Fibroblast of skin of back (primary cell): Measurements from ENCODE around the gene GNAS-AS1.

Source experiments
- DNase-seq: peaks from one replicate; pipeline ENCODE4 v3.0.0-alpha.2; 2013

GNAS-AS1 gene

DNA sequence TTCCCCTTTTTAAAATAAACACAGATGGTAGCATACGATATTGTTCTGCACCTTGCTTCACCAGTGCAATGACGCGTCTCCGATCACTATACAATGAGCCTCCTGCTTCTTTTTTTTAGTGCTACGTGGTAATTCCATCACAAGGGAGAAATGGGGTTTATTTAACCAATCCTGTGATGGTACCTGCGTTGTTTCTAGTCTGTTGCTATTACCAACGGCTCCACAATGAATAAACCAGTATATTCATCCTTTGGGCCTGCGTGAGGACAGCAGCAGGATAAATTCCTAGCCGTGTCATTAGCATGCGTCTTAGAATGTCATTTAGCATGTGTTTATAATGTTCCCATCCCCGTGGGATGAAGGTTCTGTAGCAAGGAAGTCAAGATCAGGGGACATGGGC is 42.9 kb downstream of the GNAS-AS1 start:
- no peak for DNase-seq

- DNase-seq, result no peak
Observed at GRCh38 chr20:58803533-58803932, 47.2 kb downstream of the GNAS-AS1 start.

GRCh38 chr20:58802061-58802460 is 48.6 kb downstream of the GNAS-AS1 start:
- no peak for DNase-seq

DNA sequence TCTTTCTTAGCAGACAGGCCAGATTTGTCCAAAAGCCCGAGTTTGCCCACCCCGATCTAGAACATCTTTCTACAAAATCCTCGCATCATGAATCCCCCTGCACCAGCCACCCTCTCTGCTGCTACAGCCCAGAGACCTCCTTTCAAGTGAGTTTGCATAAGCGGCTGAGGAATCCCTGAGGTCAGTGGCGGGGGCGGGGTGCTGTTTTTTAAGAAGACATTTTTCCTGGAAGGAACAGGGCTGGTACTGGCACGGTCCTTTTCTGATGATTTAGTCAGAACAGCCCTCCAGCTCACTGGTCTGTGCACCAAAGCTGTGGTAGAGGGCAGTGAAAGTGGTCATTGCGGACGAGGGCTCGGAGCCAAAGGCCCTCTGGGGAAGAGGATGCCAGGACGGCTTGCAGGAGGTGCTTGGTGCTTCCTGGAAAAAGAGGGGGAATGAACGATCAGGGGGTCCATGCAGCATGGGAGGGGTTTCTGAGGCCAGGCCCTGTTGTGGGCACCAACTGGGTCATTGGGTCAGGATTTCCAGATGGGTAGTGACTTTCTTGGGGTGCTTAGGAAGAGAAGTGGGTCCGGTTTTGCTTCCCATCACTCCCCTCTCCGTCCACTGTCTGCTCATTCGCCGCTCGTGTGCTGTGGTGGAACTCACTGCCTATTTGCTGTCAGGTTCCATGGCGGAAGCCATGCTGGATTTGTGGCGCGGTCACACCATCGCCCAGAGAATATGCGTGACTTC is 50.4 kb downstream of the GNAS-AS1 start:
- no peak for DNase-seq

DNA sequence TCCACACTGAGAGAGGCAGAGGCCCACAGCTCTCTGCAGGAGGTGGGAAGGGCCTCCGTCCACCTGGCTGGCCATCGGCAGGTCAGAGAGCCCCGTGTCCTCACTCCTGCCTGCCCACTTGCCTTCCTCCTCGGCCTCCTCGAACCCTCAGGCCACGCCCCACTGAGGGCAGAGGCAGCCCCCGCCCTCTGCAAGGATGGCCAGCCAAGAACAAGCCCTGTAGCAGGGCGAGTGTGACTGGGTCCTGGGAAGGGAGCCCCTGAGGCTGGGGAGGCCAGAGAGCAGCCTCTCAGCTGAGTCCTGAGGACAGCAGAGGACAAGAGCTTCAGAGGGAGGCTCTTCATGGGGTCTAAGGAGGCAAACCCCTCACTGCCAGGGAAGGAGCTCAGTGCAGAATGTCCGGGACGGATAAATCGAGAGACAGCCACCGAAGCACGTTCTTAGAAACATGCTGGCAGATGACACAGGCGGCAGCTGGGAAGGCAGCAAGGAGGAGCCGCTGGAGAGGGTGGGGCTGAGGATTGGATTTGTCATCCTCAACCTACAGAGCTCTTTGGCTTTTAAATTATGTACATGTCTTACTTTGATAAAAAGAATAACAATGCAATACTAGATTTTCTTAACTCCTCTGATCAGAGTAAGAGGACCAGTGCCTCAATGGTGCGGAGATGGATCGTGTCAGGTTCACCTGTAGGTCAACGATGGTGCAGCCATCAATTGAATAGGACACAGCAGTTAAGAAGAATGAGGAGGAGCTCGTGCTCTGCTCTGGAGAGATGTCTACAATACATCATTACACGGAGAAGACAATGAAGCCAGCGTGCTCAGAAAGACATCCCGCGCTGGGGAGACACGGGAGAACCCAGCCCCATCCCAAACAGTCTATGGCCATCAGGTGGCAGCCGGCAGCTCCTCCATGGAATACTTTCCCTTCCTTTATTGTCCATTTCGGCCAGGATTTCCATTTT is 53.0 kb downstream of the GNAS-AS1 start:
- no peak for DNase-seq

- DNase-seq, result no peak
Observed at GRCh38 chr20:58795923-58796245, 54.8 kb downstream of the GNAS-AS1 start.

DNA sequence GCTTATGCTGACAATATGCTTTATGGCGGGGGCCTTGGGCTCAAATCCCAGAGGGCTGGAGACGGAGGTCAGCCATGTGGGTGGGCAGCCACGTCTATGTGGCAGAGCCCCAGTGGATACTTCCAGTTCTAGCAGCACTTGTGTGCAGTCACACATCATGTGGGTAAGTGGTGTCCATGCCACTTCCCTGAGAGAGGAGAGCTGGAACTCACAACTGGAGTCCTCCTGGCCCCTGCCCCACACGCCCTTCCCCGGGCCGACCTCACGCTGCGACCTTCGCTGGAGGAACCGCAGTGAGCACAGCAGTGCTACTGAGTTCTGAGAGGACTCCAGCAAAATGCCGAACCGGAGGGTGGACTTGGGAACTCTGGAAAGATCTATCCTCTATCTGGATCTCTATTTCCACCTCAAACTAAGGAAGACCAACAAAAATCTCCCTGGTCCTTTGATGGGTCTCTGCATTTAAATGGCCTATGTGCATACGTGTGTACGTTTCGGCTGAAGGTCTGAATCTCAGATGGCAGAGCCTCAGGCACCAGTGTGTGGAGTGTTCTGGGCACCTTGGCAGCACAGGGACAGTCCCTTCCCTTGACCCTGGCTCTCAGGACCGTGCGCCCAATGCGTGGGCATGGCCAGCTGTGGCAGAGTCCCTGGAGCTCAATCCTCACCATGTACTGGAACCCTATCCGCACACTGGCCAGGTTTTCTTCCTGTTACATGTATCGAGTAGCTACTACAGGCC is 55.4 kb downstream of the GNAS-AS1 start:
- no peak for DNase-seq

GRCh38 chr20:58794510-58795180 is 56.1 kb downstream of the GNAS-AS1 start:
- no peak for DNase-seq

- DNase-seq, result no peak
Observed at GRCh38 chr20:58793512-58794420, 56.9 kb downstream of the GNAS-AS1 start.

GRCh38 chr20:58792426-58792825 is 58.3 kb downstream of the GNAS-AS1 start:
- no peak for DNase-seq

- no peak for DNase-seq
Observed at GRCh38 chr20:58791286-58791685, 59.4 kb downstream of the GNAS-AS1 start.

GRCh38 chr20:58790454-58790853 is 60.2 kb downstream of the GNAS-AS1 start:
- no peak for DNase-seq

- no peak for DNase-seq
Observed at GRCh38 chr20:58788896-58789544, 61.7 kb downstream of the GNAS-AS1 start.

GRCh38 chr20:58787211-58788005 is 63.3 kb downstream of the GNAS-AS1 start:
- no peak for DNase-seq

- DNase-seq, result no peak
Observed at GRCh38 chr20:58784321-58785074, 66.2 kb downstream of the GNAS-AS1 start.

- DNase-seq, result no peak
Observed at GRCh38 chr20:58783511-58784011, 67.1 kb downstream of the GNAS-AS1 start.

GRCh38 chr20:58781138-58781537 is 69.6 kb downstream of the GNAS-AS1 start:
- no peak for DNase-seq

DNA sequence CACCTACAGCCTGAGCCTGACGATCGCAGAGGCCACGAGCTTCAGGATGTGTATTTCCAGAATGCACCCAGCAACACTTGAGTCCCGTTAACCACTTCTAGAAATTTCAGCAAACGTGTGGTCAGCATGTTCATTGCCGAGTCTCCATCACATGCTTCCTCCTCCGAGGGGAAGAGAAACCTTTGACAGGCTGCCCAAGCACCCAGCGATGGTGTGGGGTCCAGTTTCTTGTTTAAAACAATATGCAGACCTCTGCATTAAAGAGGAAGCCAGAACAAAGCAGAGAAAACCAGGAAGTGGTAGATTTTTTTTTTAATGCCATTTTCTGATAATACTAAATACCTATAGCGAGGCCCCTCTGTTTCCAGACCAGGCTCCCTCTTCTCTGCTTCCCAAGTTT is 71.9 kb downstream of the GNAS-AS1 start:
- no peak for DNase-seq

DNA sequence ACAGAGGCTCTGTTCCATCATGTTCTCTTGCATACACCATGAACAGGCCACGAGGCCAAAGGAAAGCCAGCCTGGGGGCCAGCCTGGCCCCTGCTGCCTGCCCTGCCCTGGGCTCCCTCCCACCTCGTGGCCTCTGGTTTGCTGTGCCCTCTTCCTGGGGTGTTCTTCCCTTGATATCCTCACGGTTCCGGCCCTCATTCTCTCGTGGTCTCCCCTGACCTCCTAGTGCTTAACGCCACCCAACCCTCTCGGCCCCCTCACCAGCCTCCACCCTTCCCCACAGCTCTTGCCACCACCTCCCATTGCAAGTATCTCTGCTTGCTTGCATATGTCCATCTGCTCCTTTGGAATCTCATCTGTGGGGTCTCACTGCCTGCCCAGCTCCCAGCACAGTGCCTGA is 73.0 kb downstream of the GNAS-AS1 start:
- no peak for DNase-seq
